ENCODE measurements around the gene CCDC85C.

DNA sequence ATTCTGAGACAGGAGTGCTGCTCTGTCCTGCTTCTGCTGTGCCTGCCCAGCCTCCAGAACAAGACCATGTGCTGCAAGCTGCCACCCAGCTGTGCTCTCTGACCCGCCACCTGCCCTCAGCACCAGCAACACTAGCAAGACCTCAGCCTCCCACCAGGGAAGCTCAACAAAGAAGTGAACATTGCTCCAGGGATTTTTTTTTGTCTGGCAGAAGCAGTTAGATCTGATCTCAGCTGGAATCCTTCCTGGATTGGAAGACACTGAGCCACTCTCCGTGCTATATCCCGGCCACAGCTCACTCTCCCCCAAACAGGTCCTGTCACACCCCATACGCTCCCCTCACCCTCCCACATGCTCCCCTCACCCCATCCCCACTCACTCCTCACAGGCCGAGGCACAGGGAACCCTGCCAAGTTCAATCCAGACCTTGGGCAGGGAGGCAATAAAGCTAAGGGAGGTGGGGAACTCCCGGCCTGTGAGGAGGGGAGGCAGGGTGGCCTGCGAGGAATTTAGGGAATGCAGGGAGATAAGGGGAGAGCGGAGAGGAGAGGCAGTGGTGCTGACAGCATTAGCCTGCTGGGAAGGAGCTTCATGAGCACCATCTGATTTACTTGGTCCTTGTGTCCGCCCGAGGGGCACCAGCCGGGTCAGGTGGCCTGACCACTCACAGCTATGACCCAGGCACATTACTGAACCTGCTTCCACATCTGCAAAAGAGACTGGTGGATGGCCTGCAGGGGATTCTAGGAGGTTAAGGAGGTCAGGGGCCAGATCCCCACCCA lies 29.7 kb downstream of the CCDC85C start:
- TF ChIP-seq POLR2A (IDR thresholded peaks at IDR 0.05; ENCODE audit: low read length) (no peak), GATA1 (IDR thresholded peaks at IDR 0.05; ENCODE audit: low read depth, low read length) (no peak)

Measured in erythroblast (primary cell).